NT2/D1 (cell line): ENCODE results near the gene KCNJ2.

ENCODE experiments used
- DNase-seq: peaks from one replicate; pipeline ENCODE4 v3.0.0-alpha.2; 2011; ENCODE audit warnings: low read depth, low spot score
- H3K27me3 ChIP-seq: 2 replicates; pipeline ENCODE4 v1.6.0; 2011; ENCODE audit warnings: mild to moderate bottlenecking; ENCODE audit not compliant: insufficient read length, insufficient read depth
- H3K36me3 ChIP-seq: 2 replicates; pipeline ENCODE4 v1.6.1; 2011; ENCODE audit warnings: mild to moderate bottlenecking, low read length, mixed read lengths; ENCODE audit not compliant: insufficient read depth, insufficient read length
- H3K4me1 ChIP-seq: 2 replicates; pipeline ENCODE4 v1.5.1; 2011; ENCODE audit not compliant: insufficient read depth, insufficient read length
- H3K4me3 ChIP-seq: 2 replicates; pipeline ENCODE4 v1.5.1; 2011; ENCODE audit warnings: low read depth; ENCODE audit not compliant: insufficient read length
- H3K9ac ChIP-seq: 2 replicates; pipeline ENCODE4 v1.6.0; 2011; ENCODE audit warnings: low read depth; ENCODE audit not compliant: insufficient read length
- H3K9me3 ChIP-seq: 2 replicates; pipeline ENCODE4 v1.5.1; 2011; ENCODE audit warnings: mild to moderate bottlenecking, low read length; ENCODE audit not compliant: insufficient read depth
- SUZ12 ChIP-seq: IDR thresholded peaks from 2 replicates; pipeline ENCODE4 v1.6.1; 2011; ENCODE audit not compliant: insufficient read length, insufficient read depth; ENCODE audit errors: extremely low read depth
- YY1 ChIP-seq: IDR thresholded peaks from 2 replicates; pipeline ENCODE4 v1.6.1; 2011; ENCODE audit not compliant: insufficient read length, insufficient read depth
- ZNF274 ChIP-seq: IDR thresholded peaks from 2 replicates; pipeline ENCODE4 v1.6.1; 2011; ENCODE audit warnings: mild to moderate bottlenecking, low read depth, low read length

KCNJ2 gene

GRCh38 chr17:70184770-70185169, 15.4 kb downstream of the KCNJ2 start:
- Histone ChIP-seq H3K4me3 (no peak overlapping the region), H3K9me3 (no peaks in the 10 kb centered on the region), H3K27me3 (no peaks in the 10 kb centered on the region), H3K36me3 (no peaks in the 10 kb centered on the region), H3K9ac (no peak overlapping the region), H3K4me1 (no peaks in the 10 kb centered on the region)
- no peak for DNase-seq
- TF ChIP-seq SUZ12 (no peak), YY1 (no peak), ZNF274 (no peak)

GRCh38 chr17:70185285-70185684, 16.0 kb downstream of the KCNJ2 start:
- no peak for DNase-seq
- Histone ChIP-seq H3K36me3 (no peaks in the 10 kb centered on the region), H3K9ac (no peak overlapping the region), H3K27me3 (no peaks in the 10 kb centered on the region), H3K4me1 (no peaks in the 10 kb centered on the region), H3K4me3 (no peak overlapping the region), H3K9me3 (no peaks in the 10 kb centered on the region)
- TF ChIP-seq ZNF274, result no peak
- no peak for TF ChIP-seq SUZ12
- TF ChIP-seq YY1, result no peak

GRCh38 chr17:70187383-70187782, 18.1 kb downstream of the KCNJ2 start:
- Histone ChIP-seq H3K4me3 (no peak overlapping the region), H3K9me3 (no peaks in the 10 kb centered on the region), H3K27me3 (no peaks in the 10 kb centered on the region), H3K9ac (no peak overlapping the region), H3K4me1 (no peaks in the 10 kb centered on the region), H3K36me3 (no peaks in the 10 kb centered on the region)
- no peak for DNase-seq
- no peak for TF ChIP-seq ZNF274
- no peak for TF ChIP-seq SUZ12
- no peak for TF ChIP-seq YY1

GRCh38 chr17:70190959-70191805, 21.9 kb downstream of the KCNJ2 start:
- Histone ChIP-seq H3K27me3 (no peaks in the 10 kb centered on the region), H3K4me1 (no peaks in the 10 kb centered on the region), H3K9me3 (no peaks in the 10 kb centered on the region), H3K9ac (no peak overlapping the region), H3K36me3 (no peaks in the 10 kb centered on the region), H3K4me3 (no peak overlapping the region)
- TF ChIP-seq ZNF274 (no peak), YY1 (no peak), SUZ12 (no peak)
- no peak for DNase-seq

GRCh38 chr17:70195091-70195490, 25.8 kb downstream of the KCNJ2 start:
- TF ChIP-seq SUZ12 (no peak), ZNF274 (no peak), YY1 (no peak)
- Histone ChIP-seq H3K27me3 (no peaks in the 10 kb centered on the region), H3K9ac (no peak overlapping the region), H3K36me3 (no peaks in the 10 kb centered on the region), H3K9me3 (no peaks in the 10 kb centered on the region), H3K4me1 (no peaks in the 10 kb centered on the region), H3K4me3 (no peak overlapping the region)
- no peak for DNase-seq

- Histone ChIP-seq H3K9ac (no peak overlapping the region), H3K27me3 (no peaks in the 10 kb centered on the region), H3K4me1 (no peaks in the 10 kb centered on the region), H3K4me3 (no peak overlapping the region), H3K9me3 (no peaks in the 10 kb centered on the region), H3K36me3 (no peaks in the 10 kb centered on the region)
- DNase-seq, result no peak
- no peak for TF ChIP-seq SUZ12
- no peak for TF ChIP-seq ZNF274
- TF ChIP-seq YY1, result no peak
Observed at GRCh38 chr17:70201872-70202419, 32.6 kb downstream of the KCNJ2 start.

- Histone ChIP-seq H3K9ac (no peak overlapping the region), H3K27me3 (no peaks in the 10 kb centered on the region), H3K36me3 (no peaks in the 10 kb centered on the region), H3K9me3 (no peaks in the 10 kb centered on the region), H3K4me1 (no peaks in the 10 kb centered on the region), H3K4me3 (no peak overlapping the region)
- TF ChIP-seq ZNF274, result no peak
- no peak for TF ChIP-seq SUZ12
- TF ChIP-seq YY1, result no peak
- DNase-seq, result no peak
Observed at GRCh38 chr17:70202840-70203239, 33.5 kb downstream of the KCNJ2 start.
